Activated naive CD4-positive, alpha-beta T cell treated with anti-CD3 and anti-CD28 coated beads, Interleukin-2, amount 50 U/mL, for 24 hours (primary cell): ENCODE results near the gene PHKA2.
"Not testable (repeated sequence)": the region's sequence is repeated elsewhere in the genome, so short reads cannot be mapped to it uniquely, and the experiment has no call there.

Source experiments
- H3K27ac Mint-ChIP-seq: one replicate; pipeline ENCODE4 v1.8.0; 2021; ENCODE audit warnings: mild to moderate bottlenecking, mixed read lengths
- H3K27me3 Mint-ChIP-seq: one replicate; pipeline ENCODE4 v1.8.0; 2021; ENCODE audit warnings: mixed read lengths
- H3K36me3 Mint-ChIP-seq: one replicate; pipeline ENCODE4 v1.8.0; 2021; ENCODE audit warnings: mixed read lengths
- H3K4me1 Mint-ChIP-seq: one replicate; pipeline ENCODE4 v1.8.0; 2021; ENCODE audit warnings: mixed read lengths
- H3K4me3 Mint-ChIP-seq: one replicate; pipeline ENCODE4 v1.8.0; 2021; ENCODE audit warnings: mild to moderate bottlenecking, mixed read lengths
- H3K9me3 Mint-ChIP-seq: one replicate; pipeline ENCODE4 v1.8.0; 2021; ENCODE audit warnings: mixed read lengths

PHKA2 gene, protein sequence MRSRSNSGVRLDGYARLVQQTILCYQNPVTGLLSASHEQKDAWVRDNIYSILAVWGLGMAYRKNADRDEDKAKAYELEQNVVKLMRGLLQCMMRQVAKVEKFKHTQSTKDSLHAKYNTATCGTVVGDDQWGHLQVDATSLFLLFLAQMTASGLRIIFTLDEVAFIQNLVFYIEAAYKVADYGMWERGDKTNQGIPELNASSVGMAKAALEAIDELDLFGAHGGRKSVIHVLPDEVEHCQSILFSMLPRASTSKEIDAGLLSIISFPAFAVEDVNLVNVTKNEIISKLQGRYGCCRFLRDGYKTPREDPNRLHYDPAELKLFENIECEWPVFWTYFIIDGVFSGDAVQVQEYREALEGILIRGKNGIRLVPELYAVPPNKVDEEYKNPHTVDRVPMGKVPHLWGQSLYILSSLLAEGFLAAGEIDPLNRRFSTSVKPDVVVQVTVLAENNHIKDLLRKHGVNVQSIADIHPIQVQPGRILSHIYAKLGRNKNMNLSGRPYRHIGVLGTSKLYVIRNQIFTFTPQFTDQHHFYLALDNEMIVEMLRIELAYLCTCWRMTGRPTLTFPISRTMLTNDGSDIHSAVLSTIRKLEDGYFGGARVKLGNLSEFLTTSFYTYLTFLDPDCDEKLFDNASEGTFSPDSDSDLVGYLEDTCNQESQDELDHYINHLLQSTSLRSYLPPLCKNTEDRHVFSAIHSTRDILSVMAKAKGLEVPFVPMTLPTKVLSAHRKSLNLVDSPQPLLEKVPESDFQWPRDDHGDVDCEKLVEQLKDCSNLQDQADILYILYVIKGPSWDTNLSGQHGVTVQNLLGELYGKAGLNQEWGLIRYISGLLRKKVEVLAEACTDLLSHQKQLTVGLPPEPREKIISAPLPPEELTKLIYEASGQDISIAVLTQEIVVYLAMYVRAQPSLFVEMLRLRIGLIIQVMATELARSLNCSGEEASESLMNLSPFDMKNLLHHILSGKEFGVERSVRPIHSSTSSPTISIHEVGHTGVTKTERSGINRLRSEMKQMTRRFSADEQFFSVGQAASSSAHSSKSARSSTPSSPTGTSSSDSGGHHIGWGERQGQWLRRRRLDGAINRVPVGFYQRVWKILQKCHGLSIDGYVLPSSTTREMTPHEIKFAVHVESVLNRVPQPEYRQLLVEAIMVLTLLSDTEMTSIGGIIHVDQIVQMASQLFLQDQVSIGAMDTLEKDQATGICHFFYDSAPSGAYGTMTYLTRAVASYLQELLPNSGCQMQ

DNA sequence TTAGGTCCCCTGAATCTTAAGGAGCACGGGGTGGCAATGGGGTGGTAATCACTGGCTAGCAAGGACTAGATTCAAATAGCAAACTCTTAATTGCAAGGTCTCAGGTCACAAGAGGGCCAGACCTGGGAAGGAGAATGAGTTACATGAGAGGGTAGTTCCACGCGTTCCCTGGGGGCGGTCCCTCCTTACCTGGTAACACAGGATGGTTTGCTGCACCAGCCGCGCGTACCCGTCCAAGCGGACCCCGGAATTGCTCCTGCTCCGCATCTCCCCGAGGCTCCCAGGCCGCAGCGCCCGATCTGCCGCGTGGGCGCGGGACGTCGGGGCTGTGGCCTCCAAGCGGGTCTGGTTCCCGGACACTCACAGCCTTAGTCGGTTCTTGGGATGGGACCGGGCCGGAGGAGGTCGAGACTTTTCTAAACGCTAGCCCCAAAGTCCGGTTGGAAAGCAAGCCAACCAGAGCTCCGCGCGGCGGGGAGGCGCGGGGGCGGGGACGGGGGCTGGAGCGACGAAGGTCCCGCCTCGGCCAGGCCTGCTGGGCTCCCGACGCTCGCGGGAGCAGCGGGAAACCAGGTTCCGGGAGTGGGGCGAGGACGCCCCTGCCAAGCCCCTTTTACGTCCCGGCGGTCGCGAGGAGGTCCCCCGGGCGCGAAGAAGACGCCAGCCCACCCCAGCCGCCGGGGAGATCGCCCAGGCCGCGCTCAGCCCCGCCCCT is at the start of gene PHKA2:
TSS of gene PHKA2 (minus strand) at position 449 of the 715 bp plus-strand sequence. CDS start at position 267, 182 bp downstream.
- H3K36me3 Mint-ChIP-seq = no peaks in the 10 kb centered on the region
- peak within 1 kb of the TSS; percentile 85 for H3K4me3 Mint-ChIP-seq

DNA sequence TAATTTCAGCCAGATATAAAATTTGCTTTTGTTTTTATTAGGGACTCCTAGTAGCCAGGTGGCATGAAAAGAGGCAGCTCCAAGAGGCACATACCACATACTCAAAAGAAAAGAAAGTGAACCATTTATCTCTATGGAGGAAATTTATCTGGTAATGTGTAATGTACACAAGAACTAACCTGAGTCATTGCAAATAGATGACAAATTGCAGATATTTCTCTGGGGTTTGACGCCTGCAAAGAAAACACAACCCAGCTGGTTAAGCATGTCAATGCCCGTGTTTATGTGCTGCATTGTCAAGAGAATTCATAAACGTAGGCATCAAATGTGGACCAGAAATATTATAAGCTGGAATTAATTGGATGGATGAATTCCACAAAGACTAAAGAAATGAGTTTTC is 46.9 kb upstream of the PHKA2 start:
- no peaks in the 10 kb centered on the region for H3K27me3 Mint-ChIP-seq
- H3K36me3 Mint-ChIP-seq = no peaks in the 10 kb centered on the region
- no peaks in the 10 kb centered on the region for H3K9me3 Mint-ChIP-seq
- H3K27ac Mint-ChIP-seq = no peak overlapping the region
- H3K4me3 Mint-ChIP-seq = no peak overlapping the region
- no peaks in the 10 kb centered on the region for H3K4me1 Mint-ChIP-seq

More for the DNA sequence above, at the start of gene PHKA2:
- no peaks in the 10 kb centered on the region for H3K9me3 Mint-ChIP-seq
- peaks cover 27% of the 10 kb centered on the region for H3K4me1 Mint-ChIP-seq
- peak within 1 kb of the TSS; percentile 85 for H3K27ac Mint-ChIP-seq
- H3K27me3 Mint-ChIP-seq = no peaks in the 10 kb centered on the region

DNA sequence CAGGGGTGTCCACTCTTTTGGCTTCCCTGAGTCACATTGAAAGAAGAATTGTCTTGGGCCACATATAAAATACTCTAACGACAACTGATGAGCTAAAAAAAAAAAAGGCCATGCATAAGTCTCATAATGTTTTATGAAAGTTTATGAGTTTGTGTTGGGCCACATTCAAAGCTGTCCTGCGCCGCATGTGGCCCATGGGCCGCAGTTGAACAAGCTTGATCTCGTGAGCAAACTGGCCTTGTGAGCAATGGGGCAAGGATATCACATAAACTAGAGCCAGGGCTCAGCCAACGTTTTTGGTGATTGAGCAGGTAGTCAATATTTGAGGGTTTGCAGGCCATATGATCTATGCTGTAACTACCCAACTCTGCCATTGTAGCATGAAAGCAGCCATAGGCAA is 44.6 kb upstream of the PHKA2 start:
- Mint-ChIP-seq H3K4me3 (no peak overlapping the region), H3K36me3 (no peaks in the 10 kb centered on the region), H3K4me1 (no peaks in the 10 kb centered on the region), H3K27ac (no peak overlapping the region), H3K27me3 (no peaks in the 10 kb centered on the region), H3K9me3 (no peaks in the 10 kb centered on the region)

DNA sequence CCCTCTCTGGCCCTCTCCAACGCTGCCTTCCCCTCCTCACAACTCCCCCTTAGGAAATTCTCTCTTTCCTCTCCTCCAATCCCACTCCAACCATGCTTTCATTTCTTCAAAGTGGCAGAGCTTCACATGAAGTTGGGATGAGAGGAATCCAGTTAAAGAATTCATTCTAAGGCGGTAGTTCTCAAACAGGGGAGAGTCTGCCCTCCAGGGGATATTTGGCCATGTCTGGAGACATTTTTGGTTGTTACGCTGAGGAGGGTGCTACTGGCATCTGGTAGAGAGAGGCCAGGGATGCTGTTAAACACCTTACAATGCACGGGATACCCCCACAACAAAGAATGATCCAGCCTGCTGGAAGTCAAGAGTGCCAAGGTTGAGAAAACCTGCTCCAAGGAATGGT is 40.5 kb upstream of the PHKA2 start:
- Mint-ChIP-seq H3K9me3 (no peaks in the 10 kb centered on the region), H3K36me3 (no peaks in the 10 kb centered on the region), H3K4me3 (no peak overlapping the region), H3K27ac (no peak overlapping the region), H3K27me3 (no peaks in the 10 kb centered on the region), H3K4me1 (no peaks in the 10 kb centered on the region)

DNA sequence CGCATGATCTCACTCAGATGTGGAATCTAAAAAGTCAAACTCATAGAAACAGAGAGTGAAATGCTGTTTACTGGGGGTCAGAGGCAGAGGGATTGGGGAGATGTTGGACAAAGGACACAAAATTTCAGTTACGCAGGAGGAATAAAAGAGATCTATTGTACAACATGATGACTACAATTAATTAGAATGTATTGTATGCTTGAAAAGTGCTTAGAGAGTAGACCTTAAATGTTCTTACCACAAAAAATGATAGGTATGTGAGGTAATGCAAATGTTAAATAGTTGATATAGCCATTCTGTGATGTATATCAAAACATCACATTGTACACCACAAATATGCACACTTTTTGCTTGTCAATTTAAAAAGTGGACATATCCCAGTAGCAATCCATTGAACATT is 36.1 kb upstream of the PHKA2 start:
- no peak overlapping the region for H3K4me3 Mint-ChIP-seq
- no peak overlapping the region for H3K27ac Mint-ChIP-seq
- H3K27me3 Mint-ChIP-seq = no peaks in the 10 kb centered on the region
- no peaks in the 10 kb centered on the region for H3K36me3 Mint-ChIP-seq
- no peaks in the 10 kb centered on the region for H3K4me1 Mint-ChIP-seq
- no peaks in the 10 kb centered on the region for H3K9me3 Mint-ChIP-seq

DNA sequence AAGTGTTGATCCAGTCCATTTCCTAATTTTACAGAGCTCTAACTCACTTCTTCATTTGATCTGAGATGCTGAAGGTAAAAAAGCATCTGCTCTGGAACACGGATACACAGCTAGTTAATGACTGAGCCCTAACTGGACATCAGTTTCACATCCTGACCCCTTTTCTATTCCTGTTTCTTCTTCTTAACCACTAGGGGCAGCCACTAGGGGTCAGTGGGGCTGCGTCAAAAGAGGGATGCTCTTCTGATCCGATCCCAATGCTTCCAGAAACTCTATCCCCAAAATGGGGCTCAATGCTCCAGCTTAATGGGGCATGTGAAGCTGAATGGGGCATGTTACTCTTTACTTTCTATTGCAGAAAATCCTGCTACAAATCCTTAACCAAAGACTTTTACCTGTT is 33.4 kb upstream of the PHKA2 start:
- Mint-ChIP-seq H3K4me3 (no peak overlapping the region), H3K27ac (no peak overlapping the region), H3K4me1 (no peaks in the 10 kb centered on the region), H3K9me3 (no peaks in the 10 kb centered on the region), H3K27me3 (no peaks in the 10 kb centered on the region), H3K36me3 (no peaks in the 10 kb centered on the region)

DNA sequence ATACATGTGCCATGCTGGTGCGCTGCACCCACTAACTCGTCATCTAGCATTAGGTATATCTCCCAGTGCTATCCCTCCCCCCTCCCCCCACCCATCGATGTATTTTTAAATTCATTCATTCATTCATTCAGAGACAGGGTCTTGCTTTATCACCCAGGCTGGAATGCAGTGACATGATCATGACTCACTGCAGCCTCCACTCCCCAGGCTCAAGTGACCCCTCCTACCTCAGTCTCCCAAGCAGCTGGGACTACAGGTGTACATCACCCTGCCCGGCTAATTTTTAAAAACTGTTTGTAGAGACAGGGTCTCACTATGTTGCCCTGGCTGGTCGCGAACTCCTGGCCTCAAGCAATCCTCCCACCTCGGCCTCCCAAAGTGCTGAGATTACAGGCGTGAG is 32.7 kb upstream of the PHKA2 start:
- H3K4me3 Mint-ChIP-seq = not testable (repeated sequence)

DNA sequence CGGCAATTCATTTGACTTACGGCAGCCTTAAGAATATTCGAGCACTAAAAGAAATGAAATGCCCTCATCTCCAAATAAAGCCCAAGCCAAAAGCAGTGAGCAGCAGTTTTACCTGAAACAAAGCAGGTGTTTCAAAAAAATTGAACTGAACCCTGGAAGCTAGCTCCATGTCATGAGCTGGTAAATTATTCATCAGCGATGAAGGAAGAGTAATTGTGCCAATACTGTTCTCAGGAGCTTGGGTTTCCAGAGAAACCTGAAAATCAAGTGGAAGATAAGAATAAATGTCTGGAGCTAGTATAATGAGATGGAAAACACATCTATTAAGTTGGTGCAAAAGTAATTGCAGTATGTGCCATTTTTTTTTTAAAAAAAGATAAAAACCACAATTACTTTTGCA is 24.0 kb upstream of the PHKA2 start:
- H3K9me3 Mint-ChIP-seq = no peaks in the 10 kb centered on the region
- peaks cover 2% of the 10 kb centered on the region for H3K36me3 Mint-ChIP-seq
- H3K4me1 Mint-ChIP-seq = no peaks in the 10 kb centered on the region
- H3K27me3 Mint-ChIP-seq = no peaks in the 10 kb centered on the region
- H3K4me3 Mint-ChIP-seq = no peak overlapping the region
- H3K27ac Mint-ChIP-seq = no peak overlapping the region

More for the DNA sequence above, 32.7 kb upstream of the PHKA2 start:
- H3K9me3 Mint-ChIP-seq, H3K27me3 Mint-ChIP-seq, H3K36me3 Mint-ChIP-seq, H3K4me1 Mint-ChIP-seq, H3K27ac Mint-ChIP-seq: not testable (repeated sequence)

DNA sequence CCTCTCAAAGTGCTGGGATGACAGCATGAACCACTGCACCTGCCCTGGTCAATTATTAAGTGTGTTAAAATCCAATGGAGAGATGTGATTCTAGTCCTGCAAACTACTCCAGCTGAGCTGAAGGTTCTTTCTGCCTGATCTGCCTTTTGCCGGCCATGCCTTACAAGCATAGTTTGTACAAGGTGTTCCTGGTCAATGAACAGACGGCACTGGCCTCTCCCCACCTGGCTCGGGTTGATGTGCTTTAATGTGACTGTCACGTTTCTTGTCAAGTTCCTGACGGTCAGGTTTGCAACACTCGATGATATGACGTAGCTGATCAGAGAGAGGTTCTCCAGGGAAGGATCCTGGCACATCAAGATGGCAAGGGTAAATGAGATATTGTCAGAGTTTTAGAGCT is 23.1 kb upstream of the PHKA2 start:
- H3K4me3 Mint-ChIP-seq = no peak overlapping the region
- H3K4me1 Mint-ChIP-seq = no peaks in the 10 kb centered on the region
- H3K9me3 Mint-ChIP-seq = no peaks in the 10 kb centered on the region
- peaks cover 2% of the 10 kb centered on the region for H3K36me3 Mint-ChIP-seq
- H3K27me3 Mint-ChIP-seq = no peaks in the 10 kb centered on the region
- H3K27ac Mint-ChIP-seq = no peak overlapping the region

DNA sequence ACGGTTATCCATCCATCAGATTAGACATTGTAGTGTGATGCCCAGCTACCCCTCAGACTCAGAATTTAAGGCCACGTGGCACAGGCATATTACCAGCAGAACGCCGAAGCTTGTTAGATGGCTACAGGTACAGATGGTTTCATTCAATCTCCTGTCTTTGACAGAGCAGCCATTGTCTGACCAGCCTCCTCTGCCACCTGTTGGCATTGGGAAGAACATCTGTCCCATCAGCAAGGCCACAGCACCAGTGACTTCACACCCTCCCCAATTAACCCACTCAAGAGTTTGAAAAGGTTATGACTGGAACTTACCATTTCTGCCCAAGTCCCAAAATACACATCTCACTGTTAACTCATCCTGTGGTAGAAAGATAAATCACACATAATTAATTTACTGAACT is 22.0 kb upstream of the PHKA2 start:
- Mint-ChIP-seq H3K27ac (no peak overlapping the region), H3K9me3 (no peaks in the 10 kb centered on the region), H3K27me3 (no peaks in the 10 kb centered on the region), H3K36me3 (peaks cover 2% of the 10 kb centered on the region), H3K4me3 (no peak overlapping the region), H3K4me1 (no peaks in the 10 kb centered on the region)

DNA sequence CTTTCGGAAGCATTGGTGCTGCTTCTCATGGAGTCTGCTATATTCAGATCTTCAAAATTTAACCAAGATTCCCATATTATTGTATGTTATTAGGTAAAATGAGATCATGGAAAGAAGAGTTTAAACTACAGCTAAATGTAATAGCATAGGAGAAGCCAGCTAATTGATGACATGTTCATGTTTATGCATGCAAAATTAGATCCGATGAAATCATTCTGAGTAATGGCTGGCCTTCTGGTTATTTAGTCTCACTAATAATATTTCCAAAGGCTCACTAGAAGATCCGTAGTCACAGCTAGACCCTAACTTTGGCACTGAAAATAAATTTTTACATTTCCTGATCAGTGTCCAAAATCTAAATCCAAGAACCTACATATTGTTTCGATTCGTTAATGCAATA is 19.8 kb upstream of the PHKA2 start:
- Mint-ChIP-seq H3K9me3 (no peaks in the 10 kb centered on the region), H3K27ac (no peak overlapping the region), H3K27me3 (no peaks in the 10 kb centered on the region), H3K4me1 (no peaks in the 10 kb centered on the region), H3K4me3 (no peak overlapping the region), H3K36me3 (no peaks in the 10 kb centered on the region)

DNA sequence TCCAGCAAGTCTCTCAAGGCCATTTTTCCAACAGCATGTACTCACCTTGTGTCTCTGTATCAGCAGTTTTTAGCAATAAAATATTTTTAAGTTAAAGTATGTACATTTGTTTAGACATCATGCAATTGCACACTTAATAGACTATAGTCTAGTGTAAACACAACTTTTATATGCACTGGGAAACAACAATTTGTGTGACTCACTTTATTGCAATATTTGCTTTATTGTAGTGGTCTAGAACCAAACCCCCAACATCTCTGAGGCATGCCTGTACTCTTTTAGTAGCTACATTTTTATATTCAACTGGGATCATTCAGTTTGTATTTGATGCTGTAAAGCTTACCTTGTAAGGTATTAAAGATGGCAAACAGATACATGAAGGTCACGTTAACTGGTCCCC is 14.7 kb upstream of the PHKA2 start:
- Mint-ChIP-seq H3K4me1 (no peaks in the 10 kb centered on the region), H3K27ac (no peak overlapping the region), H3K4me3 (no peak overlapping the region), H3K36me3 (no peaks in the 10 kb centered on the region), H3K9me3 (no peaks in the 10 kb centered on the region), H3K27me3 (no peaks in the 10 kb centered on the region)

DNA sequence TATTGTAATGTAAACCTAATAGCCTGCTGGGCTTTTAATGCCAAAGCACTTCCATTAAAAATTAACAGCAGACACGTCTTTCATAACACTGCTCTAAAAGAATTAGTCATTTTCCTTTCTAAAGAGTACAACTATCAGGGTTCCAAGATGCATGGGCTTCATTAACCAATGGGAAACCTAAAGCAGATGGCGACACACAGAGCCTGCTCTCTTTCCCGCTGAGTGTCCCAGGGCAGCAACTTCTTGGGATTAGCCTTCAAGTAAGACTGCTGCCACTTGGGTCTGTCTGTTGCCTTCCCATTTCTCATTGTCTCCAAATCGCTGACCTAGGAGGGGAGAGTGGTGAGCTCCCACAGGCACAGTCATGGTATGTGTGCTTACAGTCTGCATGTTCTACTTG is 14.0 kb upstream of the PHKA2 start:
- no peak overlapping the region for H3K27ac Mint-ChIP-seq
- H3K27me3 Mint-ChIP-seq = no peaks in the 10 kb centered on the region
- H3K36me3 Mint-ChIP-seq = no peaks in the 10 kb centered on the region
- no peaks in the 10 kb centered on the region for H3K9me3 Mint-ChIP-seq
- H3K4me1 Mint-ChIP-seq = no peaks in the 10 kb centered on the region
- no peak overlapping the region for H3K4me3 Mint-ChIP-seq

DNA sequence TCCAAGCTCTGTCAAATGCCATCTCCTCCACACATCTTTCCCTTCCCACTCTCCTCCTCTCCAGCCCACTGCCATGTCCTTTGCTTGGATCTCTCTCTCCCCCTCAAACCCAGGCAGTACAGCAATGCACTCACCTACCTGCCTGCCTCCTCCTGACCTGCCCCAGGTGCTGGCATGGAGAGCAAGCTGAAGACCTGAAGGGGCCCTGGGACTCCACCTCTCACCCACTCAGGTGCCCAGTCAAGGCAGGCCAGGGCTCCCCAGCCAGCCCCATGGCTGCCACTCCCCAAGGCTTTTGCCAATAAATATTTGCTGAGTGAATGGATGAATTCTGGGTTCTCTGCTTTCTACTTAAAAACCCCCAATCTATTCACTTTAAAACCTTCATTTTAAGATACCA is 12.6 kb upstream of the PHKA2 start:
- Mint-ChIP-seq H3K4me3 (no peak overlapping the region), H3K9me3 (no peaks in the 10 kb centered on the region), H3K36me3 (no peaks in the 10 kb centered on the region), H3K27me3 (no peaks in the 10 kb centered on the region), H3K27ac (no peak overlapping the region), H3K4me1 (no peaks in the 10 kb centered on the region)

DNA sequence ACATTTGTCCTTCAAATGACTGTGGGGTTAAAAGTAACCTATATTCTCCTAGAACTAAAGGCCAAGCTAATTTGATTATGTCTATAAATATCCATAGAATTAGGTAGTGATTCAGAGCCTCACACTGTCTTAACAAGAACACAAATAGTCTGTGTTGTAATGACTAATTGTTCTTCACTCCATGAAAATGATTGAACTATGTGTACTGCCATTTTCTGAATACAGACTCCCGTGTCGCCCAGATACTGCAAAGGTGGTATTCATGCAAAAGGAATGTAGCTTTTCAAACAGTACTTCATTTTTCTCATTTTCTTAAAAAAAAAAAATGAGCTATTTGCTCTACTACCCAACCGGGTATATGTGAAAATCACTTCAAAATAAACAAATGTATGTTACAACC is 11.3 kb upstream of the PHKA2 start:
- Mint-ChIP-seq H3K4me3 (no peak overlapping the region), H3K9me3 (no peaks in the 10 kb centered on the region), H3K36me3 (no peaks in the 10 kb centered on the region), H3K4me1 (no peaks in the 10 kb centered on the region), H3K27ac (no peak overlapping the region), H3K27me3 (no peaks in the 10 kb centered on the region)
